ENCODE measurements around the gene YBEY.

Gene YBEY

GRCh38 chr21:46264690-46265144 lies 21.4 kb upstream of the YBEY start:
- no peak for DNase-seq (ENCODE audit: low read depth)

GRCh38 chr21:46265736-46266525 lies 20.2 kb upstream of the YBEY start:
- DNase-seq (ENCODE audit: low read depth), result no peak

- DNase-seq (ENCODE audit: low read depth), result no peak
These were observed 19.2 kb upstream of the YBEY start for GRCh38 chr21:46266946-46267345.

- no peak for DNase-seq (ENCODE audit: low read depth)
These were observed 17.8 kb upstream of the YBEY start for GRCh38 chr21:46268371-46268770.

GRCh38 chr21:46269466-46269865 lies 16.7 kb upstream of the YBEY start:
- DNase-seq (ENCODE audit: low read depth), result no peak

GRCh38 chr21:46273341-46273740 lies 12.8 kb upstream of the YBEY start:
- no peak for DNase-seq (ENCODE audit: low read depth)

- no peak for DNase-seq (ENCODE audit: low read depth)
These were observed 11.2 kb upstream of the YBEY start for GRCh38 chr21:46274797-46275390.

- DNase-seq (ENCODE audit: low read depth), result no peak
These were observed 2.0 kb upstream of the YBEY start for GRCh38 chr21:46284077-46284644.

- no peak for DNase-seq (ENCODE audit: low read depth)
These were observed 1.4 kb upstream of the YBEY start for GRCh38 chr21:46284733-46285132.

- DNase-seq (ENCODE audit: low read depth), result no peak
These were observed 908 bp upstream of the YBEY start, which contains the start of gene MCM3AP for GRCh38 chr21:46285206-46285661. Gene MCM3AP, minus strand, starts transcription at chr21:46285611. Its CDS starts 325 bp downstream, at chr21:46285286.

GRCh38 chr21:46286648-46287002 lies 483 bp downstream of the YBEY start:
- DNase-seq (ENCODE audit: low read depth), result no peak

- no peak for DNase-seq (ENCODE audit: low read depth)
These were observed 1.4 kb downstream of the YBEY start for GRCh38 chr21:46287541-46287940.

- no peak for DNase-seq (ENCODE audit: low read depth)
These were observed 3.6 kb downstream of the YBEY start for GRCh38 chr21:46289655-46290179.

GRCh38 chr21:46291561-46291960 lies 5.4 kb downstream of the YBEY start:
- DNase-seq (ENCODE audit: low read depth), result no peak

- DNase-seq (ENCODE audit: low read depth), result no peak
These were observed 8.6 kb downstream of the YBEY start for GRCh38 chr21:46294647-46295176.

- DNase-seq (ENCODE audit: low read depth), result no peak
These were observed 9.1 kb downstream of the YBEY start for GRCh38 chr21:46295177-46295770.

GRCh38 chr21:46295996-46296752 lies 10.0 kb downstream of the YBEY start:
- DNase-seq (ENCODE audit: low read depth), result peak; percentile 10

GRCh38 chr21:46297338-46298271 lies 11.5 kb downstream of the YBEY start:
- no peak for DNase-seq (ENCODE audit: low read depth)

- no peak for DNase-seq (ENCODE audit: low read depth)
These were observed 13.0 kb downstream of the YBEY start for GRCh38 chr21:46299167-46299566.

GRCh38 chr21:46301759-46302158 lies 15.6 kb downstream of the YBEY start:
- DNase-seq (ENCODE audit: low read depth), result no peak
